ENCODE measurements around the gene NDST3.

DNA sequence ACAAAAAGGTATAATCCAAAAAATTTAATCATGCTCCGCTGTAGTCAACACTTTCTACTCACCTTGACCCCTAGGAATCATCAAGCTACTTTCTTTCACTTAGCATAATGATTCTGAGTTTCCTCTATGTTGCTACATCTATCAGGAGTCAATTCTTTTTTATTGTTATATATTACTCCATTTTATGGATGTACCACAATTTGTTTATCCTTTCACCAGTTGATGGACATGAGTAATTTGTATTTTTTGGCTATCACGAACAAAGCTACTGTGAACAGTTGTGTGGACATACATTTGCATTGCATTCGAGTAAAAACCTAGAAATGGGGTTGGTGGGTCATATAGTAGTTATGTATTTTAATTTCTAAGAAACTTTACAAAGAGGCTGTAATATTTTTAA, 215.6 kb downstream of the NDST3 start:
- TF ChIP-seq, protein P1, sequence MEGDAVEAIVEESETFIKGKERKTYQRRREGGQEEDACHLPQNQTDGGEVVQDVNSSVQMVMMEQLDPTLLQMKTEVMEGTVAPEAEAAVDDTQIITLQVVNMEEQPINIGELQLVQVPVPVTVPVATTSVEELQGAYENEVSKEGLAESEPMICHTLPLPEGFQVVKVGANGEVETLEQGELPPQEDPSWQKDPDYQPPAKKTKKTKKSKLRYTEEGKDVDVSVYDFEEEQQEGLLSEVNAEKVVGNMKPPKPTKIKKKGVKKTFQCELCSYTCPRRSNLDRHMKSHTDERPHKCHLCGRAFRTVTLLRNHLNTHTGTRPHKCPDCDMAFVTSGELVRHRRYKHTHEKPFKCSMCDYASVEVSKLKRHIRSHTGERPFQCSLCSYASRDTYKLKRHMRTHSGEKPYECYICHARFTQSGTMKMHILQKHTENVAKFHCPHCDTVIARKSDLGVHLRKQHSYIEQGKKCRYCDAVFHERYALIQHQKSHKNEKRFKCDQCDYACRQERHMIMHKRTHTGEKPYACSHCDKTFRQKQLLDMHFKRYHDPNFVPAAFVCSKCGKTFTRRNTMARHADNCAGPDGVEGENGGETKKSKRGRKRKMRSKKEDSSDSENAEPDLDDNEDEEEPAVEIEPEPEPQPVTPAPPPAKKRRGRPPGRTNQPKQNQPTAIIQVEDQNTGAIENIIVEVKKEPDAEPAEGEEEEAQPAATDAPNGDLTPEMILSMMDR (IDR thresholded peaks at IDR 0.05), result no peak
- TF ChIP-seq EZH2phosphoT487 (IDR thresholded peaks at IDR 0.05), result no peak

Data from neural progenitor cell (in vitro differentiated cells).